HG03139 (cell line): ENCODE measurements around the gene GCDH.
"Not testable (repeated sequence)": the region's sequence is repeated elsewhere in the genome, so short reads cannot be mapped to it uniquely, and the experiment has no call there.

ENCODE experiments used
- ATAC-seq: cut with Tn5 transposase; IDR thresholded peaks from one replicate; pipeline ENCODE4 v1.9.1; 2021; ENCODE audit not compliant: unreplicated experiment

GCDH gene

GRCh38 chr19:12899891-12900518, 9.0 kb downstream of the GCDH start:
- peak; percentile 62 for ATAC-seq

- ATAC-seq: no peak
These were observed 16.2 kb downstream of the GCDH start for GRCh38 chr19:12907166-12907565.

- ATAC-seq: no peak
These were observed 21.6 kb downstream of the GCDH start for GRCh38 chr19:12912571-12912970.

- ATAC-seq: no peak
These were observed 22.1 kb downstream of the GCDH start for GRCh38 chr19:12913011-12913561.

GRCh38 chr19:12913851-12914690, 23.1 kb downstream of the GCDH start:
- no peak for ATAC-seq

- not testable (repeated sequence) for ATAC-seq
These were observed 24.9 kb downstream of the GCDH start for GRCh38 chr19:12915860-12916259.

- ATAC-seq: no peak
These were observed 27.3 kb downstream of the GCDH start for GRCh38 chr19:12918253-12918652.

GRCh38 chr19:12921047-12921446, 30.1 kb downstream of the GCDH start:
- ATAC-seq: no peak

- no peak for ATAC-seq
These were observed 32.0 kb downstream of the GCDH start for GRCh38 chr19:12922959-12923358.

GRCh38 chr19:12924621-12925310, 33.8 kb downstream of the GCDH start:
- ATAC-seq: no peak

GRCh38 chr19:12930002-12930645, 39.2 kb downstream of the GCDH start:
- ATAC-seq: no peak

GRCh38 chr19:12932392-12933286, 41.7 kb downstream of the GCDH start:
- ATAC-seq: no peak

- no peak for ATAC-seq
These were observed 42.5 kb downstream of the GCDH start, which contains the start of gene FARSA for GRCh38 chr19:12933287-12934072. Gene FARSA, minus strand, starts transcription at chr19:12933711. Its CDS starts 15 bp downstream, at chr19:12933696.

GRCh38 chr19:12935071-12935470, 44.1 kb downstream of the GCDH start:
- ATAC-seq: no peak

GRCh38 chr19:12936582-12936981, 45.6 kb downstream of the GCDH start:
- no peak for ATAC-seq

GRCh38 chr19:12937093-12937926, 46.4 kb downstream of the GCDH start:
- ATAC-seq: no peak

- peak; percentile 76 for ATAC-seq
These were observed 47.2 kb downstream of the GCDH start, which contains the start of gene CALR for GRCh38 chr19:12937927-12938778. Gene CALR, plus strand, starts transcription at chr19:12938609. Its CDS starts 71 bp downstream, at chr19:12938680.
